HK-2 (cell line): ENCODE measurements around the gene XXYLT1.

ENCODE experiments used
- DNase-seq: peaks from one replicate; pipeline ENCODE4 v3.0.0-alpha.2; 2018; ENCODE audit not compliant: unreplicated experiment

Gene XXYLT1

GRCh38 chr3:195151402-195151801 lies 119.6 kb downstream of the XXYLT1 start:
- DNase-seq = no peak

- no peak for DNase-seq
Observed at GRCh38 chr3:195150181-195151118, 120.5 kb downstream of the XXYLT1 start.

- DNase-seq = no peak
Observed at GRCh38 chr3:195149292-195150030, 121.5 kb downstream of the XXYLT1 start.

DNA sequence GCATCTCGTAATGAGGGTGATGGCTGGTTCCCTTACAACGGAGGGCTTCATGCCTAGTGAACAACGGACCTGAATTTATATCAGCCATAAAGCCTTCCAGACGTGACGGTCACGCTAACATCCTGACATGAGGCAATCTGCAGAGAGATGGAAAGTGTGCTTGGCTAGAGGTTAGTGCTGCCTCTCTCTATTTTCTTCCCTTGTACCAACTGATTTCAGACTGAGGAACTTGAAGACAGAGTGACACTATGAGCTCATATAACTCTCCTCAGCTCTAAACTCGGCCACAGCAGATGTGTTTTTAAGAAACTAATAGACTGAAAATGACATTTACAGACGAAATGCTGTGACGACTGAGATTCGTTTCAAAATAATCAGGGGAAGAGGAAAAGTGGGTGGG lies 122.4 kb downstream of the XXYLT1 start:
- no peak for DNase-seq

- DNase-seq = no peak
Observed at GRCh38 chr3:195147649-195148080, 123.3 kb downstream of the XXYLT1 start.

- no peak for DNase-seq
Observed at GRCh38 chr3:195146131-195146530, 124.8 kb downstream of the XXYLT1 start.

DNA sequence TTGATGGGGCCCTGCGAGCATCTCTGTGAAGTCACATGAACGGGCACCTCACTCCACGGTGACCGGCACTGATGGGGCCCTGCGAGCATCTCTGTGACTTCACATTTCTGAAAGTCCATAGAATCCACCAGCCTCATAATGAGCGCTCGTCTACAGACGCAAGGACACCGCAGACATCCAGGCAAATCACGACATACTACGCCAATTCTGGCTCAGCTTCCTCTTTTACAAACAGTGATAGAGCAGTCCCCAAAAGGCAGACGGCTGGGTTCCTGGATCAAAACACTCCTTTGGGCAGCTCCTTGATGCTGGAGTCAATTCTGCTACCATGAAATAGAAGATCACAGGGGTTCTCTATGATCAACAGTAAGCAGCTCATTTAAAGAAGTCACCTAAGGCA lies 125.4 kb downstream of the XXYLT1 start:
- DNase-seq = no peak

DNA sequence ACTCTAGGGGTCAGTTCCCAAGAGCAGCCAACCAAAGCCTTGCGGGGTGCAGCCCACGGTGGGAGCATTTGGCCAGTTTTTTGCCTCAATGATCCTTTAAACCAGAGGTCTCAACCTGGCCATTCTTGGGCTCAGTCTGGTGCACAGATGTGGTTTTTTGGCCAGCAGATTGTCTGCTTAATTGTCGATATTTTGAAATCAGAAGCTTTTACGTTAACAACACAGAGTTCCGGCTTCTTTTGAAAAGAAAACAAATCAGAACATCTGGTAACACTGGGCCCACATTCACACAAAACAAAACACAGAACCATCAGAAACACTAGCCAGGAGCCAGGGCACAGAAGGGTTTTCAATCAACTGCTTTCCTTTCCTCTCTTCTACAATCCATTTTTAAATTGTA lies 127.7 kb downstream of the XXYLT1 start:
- DNase-seq = no peak

DNA sequence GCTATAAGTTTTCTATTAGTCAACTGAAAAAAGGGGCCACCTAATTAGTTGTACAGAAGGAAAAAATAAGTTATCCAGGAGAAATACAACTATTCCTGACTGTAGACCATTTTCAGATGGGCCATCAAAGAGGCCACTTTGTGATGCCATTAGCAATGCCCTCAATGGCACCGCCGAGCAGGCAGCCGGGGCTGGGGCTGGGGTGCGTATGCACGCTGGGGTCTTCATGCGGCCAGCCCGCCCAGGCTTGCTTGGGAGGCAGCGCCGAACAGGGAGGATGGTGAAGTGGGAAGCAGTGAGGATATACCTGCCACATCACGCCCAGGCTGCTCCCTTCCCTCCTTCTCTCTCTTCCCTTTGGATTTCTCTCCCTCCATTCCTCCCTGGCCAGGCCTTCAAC lies 128.4 kb downstream of the XXYLT1 start:
- DNase-seq = no peak

DNA sequence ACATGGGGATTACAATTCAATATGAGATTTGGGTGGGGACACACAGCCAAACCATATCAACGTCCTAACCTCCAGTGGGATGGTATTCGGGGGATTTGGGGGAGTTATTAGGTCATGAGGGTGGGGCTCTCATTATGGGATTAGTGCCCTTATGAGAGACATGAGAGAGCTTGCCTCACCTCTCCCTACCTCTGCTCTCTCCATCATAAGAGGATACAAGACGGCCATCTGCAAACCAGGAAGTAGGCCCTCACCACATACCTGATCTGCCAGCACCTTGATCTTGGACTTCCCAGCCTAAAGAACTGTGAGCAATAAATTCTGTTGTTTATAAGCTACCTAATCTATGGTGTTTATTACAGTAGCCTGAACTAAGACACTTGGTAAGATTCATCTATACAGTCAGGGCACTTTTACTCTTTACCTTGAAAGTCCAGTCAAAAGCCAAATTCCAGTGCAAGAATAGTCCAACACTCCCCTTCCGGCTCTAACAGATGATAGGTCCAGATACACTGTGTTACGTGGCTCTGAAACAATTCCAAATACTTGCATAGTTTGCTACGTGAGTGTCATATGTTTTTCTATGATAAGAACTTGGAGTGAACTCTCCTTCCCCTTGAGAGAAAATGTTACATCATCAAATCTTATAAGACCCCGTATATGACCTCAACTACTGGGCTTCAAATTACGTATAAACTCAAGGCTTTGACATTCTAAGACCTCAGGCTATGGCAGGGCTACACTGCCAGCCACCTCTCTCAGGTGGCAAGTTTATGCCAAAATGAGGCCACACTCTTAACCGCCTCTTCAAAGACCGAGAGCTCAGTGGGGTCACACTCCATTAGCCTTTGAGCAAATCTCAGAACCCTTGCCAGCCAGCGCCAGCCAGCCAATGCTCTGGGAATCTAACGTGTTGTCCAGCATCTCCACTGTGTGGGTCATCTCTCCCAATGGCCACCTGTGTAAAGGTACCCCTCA lies 129.9 kb downstream of the XXYLT1 start:
- DNase-seq = no peak

GRCh38 chr3:195140410-195140809 lies 130.5 kb downstream of the XXYLT1 start:
- no peak for DNase-seq

DNA sequence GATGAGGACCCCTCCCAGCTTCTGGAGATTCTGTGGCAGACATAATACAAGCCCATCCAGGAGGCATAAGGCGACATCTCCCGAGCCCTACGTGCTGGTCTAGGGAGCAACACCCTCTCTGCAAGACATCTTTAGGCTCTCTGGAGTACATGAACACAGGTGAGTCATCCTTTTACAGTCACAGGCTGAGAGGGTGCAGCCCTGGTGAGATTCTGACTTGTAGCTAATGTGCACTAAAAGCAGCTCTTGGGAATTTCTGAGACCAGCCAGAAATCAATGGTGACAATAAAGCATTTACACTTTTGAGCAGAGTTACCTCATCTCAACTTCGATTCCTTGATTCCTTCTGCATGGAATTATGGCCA lies 131.1 kb downstream of the XXYLT1 start:
- no peak for DNase-seq

- DNase-seq = no peak
Observed at GRCh38 chr3:195139091-195139875, 131.7 kb downstream of the XXYLT1 start.

DNA sequence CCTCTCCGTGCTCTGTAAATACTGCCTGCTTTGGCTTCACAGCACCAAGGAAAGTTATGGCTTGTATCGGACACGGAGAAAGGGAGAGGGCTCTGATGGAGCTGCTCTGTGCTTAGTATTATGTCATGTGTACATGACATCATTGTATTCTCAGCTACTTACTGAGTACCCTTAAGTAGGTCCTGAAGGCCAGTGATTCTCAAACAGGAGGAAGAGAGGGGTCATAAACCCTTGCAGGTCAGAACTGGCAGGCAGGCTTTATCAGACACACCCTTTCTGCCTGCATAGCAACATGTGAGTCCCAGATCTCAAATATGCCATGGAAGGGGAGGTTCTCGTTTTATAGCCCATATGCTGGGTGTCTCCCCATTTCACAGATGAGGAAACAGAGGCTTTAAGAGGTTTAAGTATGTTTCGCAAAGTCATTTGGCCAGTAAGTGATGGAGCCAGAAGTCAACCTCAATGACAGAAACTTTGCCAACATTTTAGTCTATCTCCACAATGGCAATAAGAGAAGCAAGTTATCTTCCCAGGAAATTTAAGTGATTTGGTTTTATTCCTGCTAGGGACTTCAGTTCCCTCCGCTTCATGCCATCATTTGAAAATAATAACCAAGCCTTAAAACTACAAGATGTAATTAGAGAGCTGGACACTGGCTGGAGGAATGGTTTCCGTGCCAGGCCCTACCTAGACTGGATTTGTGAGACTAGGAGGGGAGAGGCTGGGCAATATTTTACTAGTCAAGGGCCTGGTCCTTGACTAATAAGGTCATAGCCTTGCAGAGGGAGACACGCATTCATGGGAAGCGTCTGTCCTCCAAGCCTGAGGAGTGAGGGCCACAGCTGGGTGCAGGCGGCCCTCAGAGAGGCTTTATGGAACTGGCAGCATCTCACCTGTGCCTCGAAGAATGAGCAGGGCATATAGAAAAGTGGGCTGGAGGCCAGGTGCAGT lies 133.0 kb downstream of the XXYLT1 start:
- DNase-seq = no peak

GRCh38 chr3:195135917-195136316 lies 135.0 kb downstream of the XXYLT1 start:
- no peak for DNase-seq

- no peak for DNase-seq
Observed at GRCh38 chr3:195134431-195134830, 136.5 kb downstream of the XXYLT1 start.

GRCh38 chr3:195133462-195133861 lies 137.5 kb downstream of the XXYLT1 start:
- DNase-seq = no peak

DNA sequence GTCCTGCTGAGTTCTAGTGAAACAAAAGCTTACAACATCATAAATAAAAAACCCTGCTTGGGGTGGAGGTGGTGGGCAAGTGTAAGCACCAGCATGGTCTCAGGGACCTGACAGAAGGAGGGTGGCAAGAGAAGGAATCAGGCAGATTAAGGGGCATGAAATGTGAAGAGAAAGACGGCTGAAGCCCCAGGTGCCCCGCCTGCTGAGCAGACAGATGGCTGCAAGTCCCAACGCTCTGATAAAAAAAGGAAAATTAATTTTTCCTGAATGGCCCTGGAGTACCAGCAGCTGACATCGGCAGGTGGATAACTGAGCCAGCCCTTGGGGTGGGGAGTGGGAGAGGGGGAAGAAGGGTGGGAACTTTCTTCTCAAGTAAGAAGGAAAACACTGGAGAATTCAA lies 137.9 kb downstream of the XXYLT1 start:
- DNase-seq = no peak

DNA sequence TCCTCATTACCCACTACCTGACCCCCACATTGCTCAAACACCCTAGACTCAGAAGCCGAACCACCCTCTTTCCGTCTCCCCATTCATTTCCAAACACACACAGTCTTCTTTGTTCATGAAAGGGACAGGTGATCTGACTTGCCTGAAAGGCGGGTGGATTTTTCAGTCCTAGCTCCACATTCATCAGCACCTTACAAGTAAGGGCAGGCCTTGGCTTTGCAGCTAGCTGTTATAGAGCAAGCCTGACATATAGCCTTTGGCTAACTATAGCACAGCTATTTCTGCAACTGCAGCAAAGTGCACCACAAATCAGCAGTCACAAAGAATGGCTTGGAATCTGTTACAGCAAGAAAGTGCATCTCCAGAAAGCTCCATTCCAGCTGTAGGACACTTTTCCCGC lies 139.8 kb downstream of the XXYLT1 start:
- no peak for DNase-seq
